ENCODE measurements around the gene STK11.
A peak's percentile ranks its signal among the peaks of the same experiment; 100 is the strongest.
"Not testable (repeated sequence)": the region's sequence is repeated elsewhere in the genome, so short reads cannot be mapped to it uniquely, and the experiment has no call there.

The STK11 gene

GRCh38 chr19:1238369-1239303, 33.1 kb downstream of the STK11 start:
- DNase-seq: no peak

GRCh38 chr19:1239420-1239795, 33.8 kb downstream of the STK11 start:
- DNase-seq: no peak

DNA sequence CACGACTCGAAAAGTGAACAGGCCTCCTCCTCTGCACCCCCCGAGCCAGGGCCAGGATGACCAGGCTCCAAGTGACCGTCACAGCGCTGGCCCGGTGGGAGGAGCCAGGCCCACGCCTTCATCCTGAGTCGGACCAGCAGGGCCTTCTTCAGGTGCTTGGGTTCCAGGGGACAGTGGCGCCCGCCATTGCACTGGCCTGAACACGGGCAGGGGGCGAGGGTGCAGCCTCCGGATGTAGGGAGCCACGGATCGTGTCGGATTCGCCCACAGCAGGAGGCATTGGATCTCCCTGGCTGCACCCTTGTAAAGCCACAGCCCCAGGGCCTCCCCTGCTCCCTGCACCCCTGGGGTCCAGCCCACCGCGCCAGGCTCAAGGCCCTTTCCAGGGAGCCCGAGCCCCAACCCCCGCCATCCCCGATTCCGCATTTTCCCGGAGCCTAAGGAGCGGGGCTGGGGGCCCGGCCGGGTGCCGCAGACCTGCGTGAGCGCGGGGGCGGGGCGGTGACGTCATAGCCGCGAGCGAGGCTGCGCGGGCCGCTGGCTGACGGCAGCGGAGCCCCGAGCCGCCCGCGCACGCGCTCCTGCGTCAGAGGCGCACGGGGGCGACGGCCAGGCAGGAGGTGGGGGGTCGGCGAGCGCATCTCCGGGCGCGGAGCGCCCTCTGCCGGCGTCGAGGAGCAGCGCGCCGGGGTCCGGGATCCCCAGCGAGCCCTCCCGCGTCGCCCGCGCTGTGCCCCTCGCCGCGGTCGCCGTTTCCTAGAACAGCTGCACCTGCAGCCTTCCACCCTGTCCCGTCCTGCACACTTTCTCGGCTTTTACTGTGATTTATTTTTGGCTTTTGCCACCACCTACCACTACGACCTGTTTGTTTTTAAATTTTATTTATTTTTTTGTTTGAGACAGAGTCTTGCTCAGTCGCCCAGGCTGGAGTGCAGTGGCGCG, 34.5 kb downstream of the STK11 start:
- DNase-seq: peak; percentile 92

- no peak for DNase-seq
Observed at GRCh38 chr19:1240925-1241324, 35.3 kb downstream of the STK11 start.

DNA sequence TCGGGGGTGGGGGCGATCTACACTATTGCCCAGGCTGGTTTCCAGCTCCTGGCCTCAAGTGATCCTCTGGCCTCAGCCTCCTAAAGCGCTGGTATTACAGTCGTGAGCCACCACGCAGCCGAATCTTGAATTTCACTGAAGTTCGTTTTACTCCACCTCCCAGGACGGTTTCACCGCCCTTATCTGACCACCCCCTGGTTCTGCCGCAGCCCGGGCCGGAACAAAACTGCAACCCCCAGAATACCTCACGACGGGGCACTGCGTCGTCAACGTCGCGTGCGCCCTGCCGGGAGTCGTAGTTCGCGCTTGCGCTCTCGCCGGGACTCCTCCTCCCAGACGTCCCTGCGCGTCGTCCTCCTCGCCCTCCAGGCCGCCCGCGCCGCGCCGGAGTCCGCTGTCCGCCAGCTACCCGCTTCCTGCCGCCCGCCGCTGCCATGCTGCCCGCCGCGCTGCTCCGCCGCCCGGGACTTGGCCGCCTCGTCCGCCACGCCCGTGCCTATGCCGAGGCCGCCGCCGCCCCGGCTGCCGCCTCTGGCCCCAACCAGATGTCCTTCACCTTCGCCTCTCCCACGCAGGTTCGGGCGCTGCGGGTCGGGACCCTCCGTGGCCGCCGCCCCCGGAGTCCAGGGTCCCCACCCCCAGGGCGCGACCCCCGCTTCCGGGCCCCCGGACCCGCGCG, 36.0 kb downstream of the STK11 start, which contains the start of gene ATP5F1D:
ATP5F1D (plus strand) TSS at position 335 of the 679 bp plus-strand sequence; CDS start at position 435, 100 bp downstream.
- peak; percentile 98 for DNase-seq

DNA sequence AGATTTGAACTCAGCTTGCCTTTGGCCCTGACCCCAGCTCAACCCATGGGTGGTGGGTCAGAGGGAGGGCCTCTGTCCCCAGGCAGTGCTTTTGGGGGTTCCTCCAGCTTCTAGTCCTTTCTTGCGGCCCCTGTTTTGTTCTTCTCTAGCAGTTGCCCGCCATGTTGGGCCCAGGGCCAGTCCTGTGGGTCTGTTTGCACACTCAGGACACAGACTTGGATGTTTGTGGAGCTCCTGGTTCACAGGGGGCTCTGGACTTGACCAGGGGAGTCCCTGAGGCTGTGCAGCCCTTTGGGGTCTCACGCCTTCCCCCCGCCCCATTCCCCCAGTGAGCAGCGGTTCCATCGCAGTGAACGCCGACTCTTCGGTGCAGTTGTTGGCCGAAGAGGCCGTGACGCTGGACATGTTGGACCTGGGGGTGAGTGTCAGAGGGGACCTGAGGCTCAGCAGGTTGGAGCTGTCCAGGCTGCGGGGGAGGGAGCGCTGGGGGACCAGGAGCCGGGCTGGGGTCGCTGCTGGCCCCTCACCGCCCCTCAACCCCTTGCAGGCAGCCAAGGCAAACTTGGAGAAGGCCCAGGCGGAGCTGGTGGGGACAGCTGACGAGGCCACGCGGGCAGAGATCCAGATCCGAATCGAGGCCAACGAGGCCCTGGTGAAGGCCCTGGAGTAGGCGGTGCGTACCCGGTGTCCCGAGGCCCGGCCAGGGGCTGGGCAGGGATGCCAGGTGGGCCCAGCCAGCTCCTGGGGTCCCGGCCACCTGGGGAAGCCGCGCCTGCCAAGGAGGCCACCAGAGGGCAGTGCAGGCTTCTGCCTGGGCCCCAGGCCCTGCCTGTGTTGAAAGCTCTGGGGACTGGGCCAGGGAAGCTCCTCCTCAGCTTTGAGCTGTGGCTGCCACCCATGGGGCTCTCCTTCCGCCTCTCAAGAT, 38.5 kb downstream of the STK11 start:
- peak; percentile 94 for DNase-seq

GRCh38 chr19:1244693-1245451, 39.3 kb downstream of the STK11 start:
- peak; percentile 68 for DNase-seq

DNA sequence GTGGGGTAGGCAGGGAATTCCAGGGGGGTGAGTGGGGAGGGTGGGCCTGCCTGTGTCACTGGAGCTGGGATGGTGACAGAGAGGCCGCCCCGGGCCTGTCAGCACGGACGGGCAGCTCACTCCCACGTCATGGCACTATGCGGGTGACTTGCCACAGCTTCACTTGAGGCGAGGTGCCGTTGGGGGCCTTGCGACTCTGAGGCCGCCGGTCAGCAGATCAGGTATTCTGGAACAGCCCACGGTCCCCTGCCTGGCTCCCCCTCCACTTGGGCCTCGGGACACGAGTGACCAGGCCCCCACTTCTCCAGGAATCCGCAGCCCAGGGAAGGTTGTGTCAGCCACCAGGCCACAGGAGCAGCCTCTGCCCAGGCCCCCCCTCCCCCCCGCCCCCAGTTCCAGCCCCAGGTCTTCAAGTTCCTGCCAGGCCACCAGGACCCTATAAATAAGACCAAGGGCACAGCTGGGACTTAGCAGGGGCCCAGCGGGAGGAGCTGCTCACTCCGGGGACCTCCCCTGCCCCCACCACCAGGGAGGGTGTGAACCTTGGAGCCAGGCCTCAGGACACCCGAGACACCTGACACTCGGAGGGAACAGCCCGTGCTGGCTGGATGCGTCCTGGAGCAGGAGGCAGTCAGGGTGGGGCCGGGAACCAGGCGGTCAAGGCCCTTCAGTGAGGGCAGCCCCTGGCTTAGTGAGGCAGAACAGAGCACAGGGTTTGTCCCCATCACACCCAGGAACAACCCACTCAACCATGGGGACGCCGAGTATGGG, 40.1 kb downstream of the STK11 start:
- DNase-seq: no peak

GRCh38 chr19:1246265-1247087, 40.9 kb downstream of the STK11 start:
- not testable (repeated sequence) for DNase-seq

DNA sequence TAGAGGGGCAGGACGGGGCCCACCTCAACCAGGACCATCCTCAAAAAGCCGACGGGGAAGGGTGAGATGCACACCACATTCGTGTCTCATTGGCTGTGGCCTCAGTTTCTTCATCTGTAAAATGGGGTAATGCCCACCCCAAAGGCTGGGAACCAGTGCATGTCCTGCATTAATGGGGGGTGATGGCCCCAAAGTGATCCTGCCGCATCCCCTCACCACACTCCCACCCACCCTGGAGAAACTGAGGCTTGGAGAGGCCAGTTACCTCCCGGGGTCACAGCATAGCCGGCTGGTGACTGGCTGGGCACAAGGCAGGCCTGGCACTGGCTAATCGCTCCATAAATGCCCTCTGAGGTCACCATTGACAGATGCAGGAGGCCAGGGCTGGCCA, 42.2 kb downstream of the STK11 start:
- no peak for DNase-seq

DNA sequence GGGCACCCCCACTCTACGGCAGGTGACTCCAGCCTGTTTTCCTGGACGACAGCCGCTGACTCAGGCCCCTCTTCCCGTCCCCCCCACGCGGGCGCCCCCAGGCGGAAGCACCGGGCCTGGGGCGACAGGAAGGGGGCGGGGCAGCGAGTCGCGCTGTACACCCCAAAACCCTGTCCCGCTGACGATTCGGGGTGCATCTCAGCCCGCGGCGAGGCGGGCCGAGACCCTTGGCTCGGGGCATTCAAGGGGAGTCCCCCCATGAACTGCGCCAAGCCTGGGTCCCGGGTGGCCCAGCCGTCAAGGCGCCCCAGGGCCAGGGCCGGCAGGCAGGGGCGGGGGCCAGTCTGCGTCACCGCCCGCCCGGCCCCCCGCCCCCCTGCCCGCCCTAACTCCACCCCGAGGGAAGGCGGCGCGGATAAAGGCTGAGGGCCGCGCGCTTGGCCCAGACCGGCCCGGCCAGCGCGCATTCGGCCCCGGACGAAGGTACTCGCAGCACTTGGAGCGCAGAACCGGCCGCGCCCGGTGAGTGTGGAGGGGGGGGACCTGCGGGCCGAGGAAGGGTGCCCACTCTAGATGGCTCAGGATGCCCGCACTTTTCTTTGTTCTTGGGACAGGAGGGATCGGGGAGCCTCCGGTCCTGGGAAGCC, 42.7 kb downstream of the STK11 start, which contains the start of gene MIDN:
MIDN (plus strand) TSS at position 445 of the 647 bp plus-strand sequence. CDS start 1,714 bp downstream, outside the sequence.
- DNase-seq: peak; percentile 80

- peak; percentile 75 for DNase-seq
Observed at GRCh38 chr19:1248786-1249297, 43.3 kb downstream of the STK11 start.

- DNase-seq: peak; percentile 98
Observed at GRCh38 chr19:1249298-1249989, 43.9 kb downstream of the STK11 start.

GRCh38 chr19:1249990-1250436, 44.4 kb downstream of the STK11 start:
- no peak for DNase-seq

- DNase-seq: peak; percentile 76
Observed at GRCh38 chr19:1250437-1251260, 45.1 kb downstream of the STK11 start.
